Measurements from ENCODE around the gene ITFG2. TPM values are rescaled to one million over a fixed set of nuclear protein-coding genes. Genes with fewer than 3 reads are reported as not detected.

Gene ITFG2
- total RNA-seq, 1 donor from 2014 or later, result 17.9 TPM

- no peaks in the 10 kb centered on the region for H3K36me3 Mint-ChIP-seq (ENCODE audit: low read depth)
- DNase-seq (ENCODE audit: low spot score), result no peak
- peaks cover 18% of the 10 kb centered on the region for H3K4me1 Mint-ChIP-seq (ENCODE audit: low read depth)
- H3K9me3 Mint-ChIP-seq (ENCODE audit: low read depth), result no peaks in the 10 kb centered on the region
- H3K4me3 Mint-ChIP-seq (ENCODE audit: unreplicated experiment), result no peak overlapping the region
- no peaks in the 10 kb centered on the region for H3K27me3 Mint-ChIP-seq (ENCODE audit: low read depth)
- TF ChIP-seq CTCF (IDR thresholded peaks at IDR 0.05), result no peak
- H3K27ac Mint-ChIP-seq (ENCODE audit: unreplicated experiment), result no peak overlapping the region
These were observed 39.5 kb downstream of the ITFG2 start for GRCh38 chr12:2851931-2852330.

GRCh38 chr12:2853626-2854025 is 41.2 kb downstream of the ITFG2 start:
- Mint-ChIP-seq H3K36me3 (ENCODE audit: low read depth) (peaks cover 1% of the 10 kb centered on the region), H3K9me3 (ENCODE audit: low read depth) (no peaks in the 10 kb centered on the region), H3K4me3 (ENCODE audit: unreplicated experiment) (no peak overlapping the region), H3K4me1 (ENCODE audit: low read depth) (peaks cover 18% of the 10 kb centered on the region), H3K27ac (ENCODE audit: unreplicated experiment) (peak overlapping the region; percentile 49), H3K27me3 (ENCODE audit: low read depth) (no peaks in the 10 kb centered on the region)
- DNase-seq (ENCODE audit: low spot score), result peak; percentile 88
- peak; percentile 87 for TF ChIP-seq CTCF (IDR thresholded peaks at IDR 0.05)

- Mint-ChIP-seq H3K4me1 (ENCODE audit: low read depth) (peaks cover 10% of the 10 kb centered on the region), H3K4me3 (ENCODE audit: unreplicated experiment) (no peak overlapping the region), H3K36me3 (ENCODE audit: low read depth) (peaks cover 2% of the 10 kb centered on the region), H3K9me3 (ENCODE audit: low read depth) (no peaks in the 10 kb centered on the region), H3K27me3 (ENCODE audit: low read depth) (no peaks in the 10 kb centered on the region), H3K27ac (ENCODE audit: unreplicated experiment) (no peak overlapping the region)
- no peak for TF ChIP-seq CTCF (IDR thresholded peaks at IDR 0.05)
- peak; percentile 75 for DNase-seq (ENCODE audit: low spot score)
These were observed 42.4 kb downstream of the ITFG2 start for GRCh38 chr12:2854669-2855453.

GRCh38 chr12:2855546-2855945 is 43.1 kb downstream of the ITFG2 start:
- no peak for TF ChIP-seq CTCF (IDR thresholded peaks at IDR 0.05)
- no peak overlapping the region for H3K4me3 Mint-ChIP-seq (ENCODE audit: unreplicated experiment)
- DNase-seq (ENCODE audit: low spot score), result peak; percentile 46
- H3K27me3 Mint-ChIP-seq (ENCODE audit: low read depth), result no peaks in the 10 kb centered on the region
- peaks cover 2% of the 10 kb centered on the region for H3K36me3 Mint-ChIP-seq (ENCODE audit: low read depth)
- no peak overlapping the region for H3K27ac Mint-ChIP-seq (ENCODE audit: unreplicated experiment)
- no peaks in the 10 kb centered on the region for H3K9me3 Mint-ChIP-seq (ENCODE audit: low read depth)
- H3K4me1 Mint-ChIP-seq (ENCODE audit: low read depth), result peaks cover 7% of the 10 kb centered on the region

GRCh38 chr12:2856051-2856450 is 43.6 kb downstream of the ITFG2 start:
- H3K4me3 Mint-ChIP-seq (ENCODE audit: unreplicated experiment), result no peak overlapping the region
- H3K27ac Mint-ChIP-seq (ENCODE audit: unreplicated experiment), result no peak overlapping the region
- H3K27me3 Mint-ChIP-seq (ENCODE audit: low read depth), result no peaks in the 10 kb centered on the region
- H3K9me3 Mint-ChIP-seq (ENCODE audit: low read depth), result no peaks in the 10 kb centered on the region
- no peak for TF ChIP-seq CTCF (IDR thresholded peaks at IDR 0.05)
- peak; percentile 21 for DNase-seq (ENCODE audit: low spot score)
- peaks cover 2% of the 10 kb centered on the region for H3K36me3 Mint-ChIP-seq (ENCODE audit: low read depth)
- H3K4me1 Mint-ChIP-seq (ENCODE audit: low read depth), result peaks cover 7% of the 10 kb centered on the region

Measured in chondrocyte (in vitro differentiated cells).